Cerebellar nuclear complex (tissue), 1 donor: ENCODE results near the gene AIFM2.
"Not testable (repeated sequence)": the region's sequence is repeated elsewhere in the genome, so short reads cannot be mapped to it uniquely, and the experiment has no call there.

Source experiments
- DNase-seq, 2 experiments: peaks; one replicate each; lab custom pipeline; 2025; lab: John Stamatoyannopoulos, UW

Gene AIFM2

GRCh38 chr10:70132098-70133029 is at the start of gene AIFM2:
Gene AIFM2 (minus strand): TSS chr10:70132825. CDS start chr10:70124084, 8,741 bp downstream.
- DNase-seq, result no peak

GRCh38 chr10:70179209-70179608 is 46.6 kb upstream of the AIFM2 start:
- DNase-seq, result not testable (repeated sequence)

- DNase-seq, result no peak
Measured at GRCh38 chr10:70178139-70178725, 45.6 kb upstream of the AIFM2 start.

GRCh38 chr10:70176441-70176840 is 43.8 kb upstream of the AIFM2 start:
- DNase-seq, result no peak

- no peak for DNase-seq
Measured at GRCh38 chr10:70175516-70175915, 42.9 kb upstream of the AIFM2 start.

GRCh38 chr10:70174058-70174741 is 41.6 kb upstream of the AIFM2 start:
- no peak for DNase-seq

- DNase-seq, result no peak
Measured at GRCh38 chr10:70169649-70170364, 37.2 kb upstream of the AIFM2 start.

GRCh38 chr10:70169011-70169410 is 36.4 kb upstream of the AIFM2 start:
- no peak for DNase-seq

- DNase-seq, result no peak
Measured at GRCh38 chr10:70167246-70167645, 34.6 kb upstream of the AIFM2 start.

GRCh38 chr10:70166394-70166793 is 33.8 kb upstream of the AIFM2 start:
- DNase-seq, result no peak

GRCh38 chr10:70164163-70164562 is 31.5 kb upstream of the AIFM2 start:
- no peak for DNase-seq

GRCh38 chr10:70163448-70163847 is 30.8 kb upstream of the AIFM2 start:
- DNase-seq, result no peak

GRCh38 chr10:70162892-70163201 is 30.2 kb upstream of the AIFM2 start:
- no peak for DNase-seq

- DNase-seq, result no peak
Measured at GRCh38 chr10:70162151-70162891, 29.7 kb upstream of the AIFM2 start.

- no peak for DNase-seq
Measured at GRCh38 chr10:70160798-70161197, 28.2 kb upstream of the AIFM2 start.

GRCh38 chr10:70159366-70159765 is 26.7 kb upstream of the AIFM2 start:
- not testable (repeated sequence) for DNase-seq

- DNase-seq, result no peak
Measured at GRCh38 chr10:70158113-70158512, 25.5 kb upstream of the AIFM2 start.

- DNase-seq, result no peak
Measured at GRCh38 chr10:70155255-70155838, 22.7 kb upstream of the AIFM2 start.

GRCh38 chr10:70148516-70148915 is 15.9 kb upstream of the AIFM2 start:
- no peak for DNase-seq

GRCh38 chr10:70147259-70147625 is 14.6 kb upstream of the AIFM2 start:
- DNase-seq, result no peak
